ENCODE results near the gene ALPI. TPM values are rescaled to one million over a fixed set of nuclear protein-coding genes. Genes with fewer than 3 reads are reported as not detected.

The ALPI gene
- total and polyA plus RNA-seq, 9 of the 15 experiments (the other 6 are each of a cell fraction or from before 2014, with no cell fraction given) = not detected

DNA sequence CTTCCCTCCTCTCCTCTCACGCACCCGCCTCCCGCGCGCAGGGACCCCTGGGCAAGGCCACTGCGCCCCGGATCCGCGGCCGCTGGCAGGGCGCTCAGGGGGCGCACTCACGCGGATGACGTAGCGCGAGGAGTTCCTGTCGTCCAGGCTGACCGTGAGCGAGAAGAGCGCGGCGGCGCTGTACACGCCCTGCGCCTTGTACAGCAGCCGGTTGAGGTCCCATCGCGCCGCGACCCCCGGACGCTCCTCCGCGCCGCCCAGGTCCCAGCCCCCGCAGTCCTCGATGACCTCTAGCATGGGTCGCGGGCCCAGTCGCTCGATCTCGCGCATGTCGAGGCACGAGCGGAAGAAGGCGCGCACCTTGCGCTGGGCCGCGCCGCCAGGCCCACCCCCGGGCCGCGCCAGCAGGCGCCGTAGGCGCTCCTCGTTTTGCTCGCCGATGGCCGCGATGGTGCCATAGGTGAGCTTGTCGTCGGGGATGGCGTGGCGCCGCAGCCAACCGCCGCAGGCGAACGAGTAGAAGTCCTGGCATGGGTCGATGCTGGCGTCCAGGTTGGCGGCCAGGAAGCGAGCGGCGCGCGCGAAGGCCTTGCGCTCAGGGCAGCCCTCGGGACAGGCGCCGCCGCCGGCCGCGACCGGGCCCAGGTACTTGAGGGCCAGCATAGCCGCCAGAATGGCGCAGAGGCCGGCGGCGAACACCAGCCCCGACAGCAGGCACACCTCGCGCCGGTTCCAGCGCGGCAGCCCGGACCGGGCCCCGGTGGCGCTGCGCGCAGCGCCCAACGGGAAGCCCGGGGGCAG is 30.0 kb downstream of the ALPI start:
- H4K20me1 ChIP-seq (replicated peaks; ENCODE audit: control insufficient read depth, insufficient read depth, low read length) = no peaks in the 10 kb centered on the region
- FAIRE-seq (no peak), DNase-seq (ENCODE audit: extremely low read depth in 1 of 4, low spot score in 3 of 4) (no peak), ATAC-seq (no peak)
- H3K9me3 ChIP-seq (replicated peaks; ENCODE audit: control insufficient read depth, insufficient read depth, low read depth, low read length) = no peaks in the 10 kb centered on the region
- ChIA-PET CTCF (ENCODE audit: low intra/inter-chr PET ratio) (no interaction called here), POLR2A (no interaction called here)
- H3K9me1 ChIP-seq (ENCODE audit: control insufficient read depth, insufficient read depth, low read length) = no peaks in the 10 kb centered on the region
- no peak overlapping the region for H3K27ac ChIP-seq (ENCODE audit: extremely low read depth, low read depth, low read length)
- BruUV-seq (replicated peaks) = no TSS peak
- intact Hi-C loops (cut with micrococcal nuclease) = no loop called here
- H3K36me3 ChIP-seq (ENCODE audit: control insufficient read depth, insufficient read depth, low read length) = no peaks in the 10 kb centered on the region
- H3K79me2 ChIP-seq (ENCODE audit: control insufficient read depth, insufficient read depth, low read length) = no peaks in the 10 kb centered on the region
- H3K4me2 ChIP-seq (ENCODE audit: insufficient read depth, low read length) = no peak overlapping the region
- in situ Hi-C loops (cut with MboI) = no loop called here
- peaks cover 0 to 15% of the 10 kb centered on the region in 2 experiments; a peak in 3 of 5 replicates for H3K27me3 ChIP-seq (ENCODE audit: control insufficient read depth in 2 of 2, insufficient read depth in 2 of 2, low read length in 2 of 2)
- TF ChIP-seq, protein P1, sequence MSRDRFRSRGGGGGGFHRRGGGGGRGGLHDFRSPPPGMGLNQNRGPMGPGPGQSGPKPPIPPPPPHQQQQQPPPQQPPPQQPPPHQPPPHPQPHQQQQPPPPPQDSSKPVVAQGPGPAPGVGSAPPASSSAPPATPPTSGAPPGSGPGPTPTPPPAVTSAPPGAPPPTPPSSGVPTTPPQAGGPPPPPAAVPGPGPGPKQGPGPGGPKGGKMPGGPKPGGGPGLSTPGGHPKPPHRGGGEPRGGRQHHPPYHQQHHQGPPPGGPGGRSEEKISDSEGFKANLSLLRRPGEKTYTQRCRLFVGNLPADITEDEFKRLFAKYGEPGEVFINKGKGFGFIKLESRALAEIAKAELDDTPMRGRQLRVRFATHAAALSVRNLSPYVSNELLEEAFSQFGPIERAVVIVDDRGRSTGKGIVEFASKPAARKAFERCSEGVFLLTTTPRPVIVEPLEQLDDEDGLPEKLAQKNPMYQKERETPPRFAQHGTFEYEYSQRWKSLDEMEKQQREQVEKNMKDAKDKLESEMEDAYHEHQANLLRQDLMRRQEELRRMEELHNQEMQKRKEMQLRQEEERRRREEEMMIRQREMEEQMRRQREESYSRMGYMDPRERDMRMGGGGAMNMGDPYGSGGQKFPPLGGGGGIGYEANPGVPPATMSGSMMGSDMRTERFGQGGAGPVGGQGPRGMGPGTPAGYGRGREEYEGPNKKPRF (IDR thresholded peaks at IDR 0.05; ENCODE audit: low read depth, low read length) = no peak
- TF ChIP-seq, protein P2, sequence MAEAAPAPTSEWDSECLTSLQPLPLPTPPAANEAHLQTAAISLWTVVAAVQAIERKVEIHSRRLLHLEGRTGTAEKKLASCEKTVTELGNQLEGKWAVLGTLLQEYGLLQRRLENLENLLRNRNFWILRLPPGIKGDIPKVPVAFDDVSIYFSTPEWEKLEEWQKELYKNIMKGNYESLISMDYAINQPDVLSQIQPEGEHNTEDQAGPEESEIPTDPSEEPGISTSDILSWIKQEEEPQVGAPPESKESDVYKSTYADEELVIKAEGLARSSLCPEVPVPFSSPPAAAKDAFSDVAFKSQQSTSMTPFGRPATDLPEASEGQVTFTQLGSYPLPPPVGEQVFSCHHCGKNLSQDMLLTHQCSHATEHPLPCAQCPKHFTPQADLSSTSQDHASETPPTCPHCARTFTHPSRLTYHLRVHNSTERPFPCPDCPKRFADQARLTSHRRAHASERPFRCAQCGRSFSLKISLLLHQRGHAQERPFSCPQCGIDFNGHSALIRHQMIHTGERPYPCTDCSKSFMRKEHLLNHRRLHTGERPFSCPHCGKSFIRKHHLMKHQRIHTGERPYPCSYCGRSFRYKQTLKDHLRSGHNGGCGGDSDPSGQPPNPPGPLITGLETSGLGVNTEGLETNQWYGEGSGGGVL (CRISPR knock-in tag; IDR thresholded peaks at IDR 0.05) = no peak
- TF ChIP-seq CC2D1A (IDR thresholded peaks at IDR 0.05) = no peak
- no peak for TF ChIP-seq ZNF384 (IDR thresholded peaks at IDR 0.05; ENCODE audit: low read depth, low read length)
- TF ChIP-seq, protein P3, sequence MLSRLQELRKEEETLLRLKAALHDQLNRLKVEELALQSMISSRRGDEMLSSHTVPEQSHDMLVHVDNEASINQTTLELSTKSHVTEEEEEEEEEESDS (CRISPR knock-in tag; IDR thresholded peaks at IDR 0.05) = no peak
- no peak for TF ChIP-seq HDAC6 (IDR thresholded peaks at IDR 0.05; ENCODE audit: low read depth, low read length)
- TF ChIP-seq PML (IDR thresholded peaks at IDR 0.05; ENCODE audit: low read length) = no peak
- no peak overlapping the region for H3K4me3 ChIP-seq
- no peak overlapping the region for H2AFZ ChIP-seq (ENCODE audit: low read depth, low read length)
- WGBS (ENCODE audit: insufficient coverage, low coverage, missing lambda C conversion rate) = 78% methylated on average over 10 of the region's 111 CpGs
- H3K4me1 ChIP-seq (replicated peaks in 1 of 2; ENCODE audit: control insufficient read depth in 2 of 2, insufficient read depth in 2 of 2, low read length in 2 of 2) = peaks cover 0 to under 1% of the 10 kb centered on the region in 2 experiments; a peak in 1 of 5 replicates
- H3K9ac ChIP-seq (ENCODE audit: insufficient read depth in 1 of 2, low read depth in 2 of 2, low read length in 2 of 2) = no peak overlapping the region

Data from K562 (cell line).